GM12874 (cell line): ENCODE data around the gene HPX.

Experiments used
- CTCF ChIP-seq: IDR thresholded peaks from 2 replicates; pipeline ENCODE4 v1.5.1; 2011; ENCODE audit warnings: low read depth, mild to moderate bottlenecking, control low read depth, low read length, moderate library complexity; ENCODE audit not compliant: insufficient read depth

The HPX gene

GRCh38 chr11:6413791-6414201, 27.0 kb downstream of the HPX start:
- no peak for TF ChIP-seq CTCF

GRCh38 chr11:6411594-6412031, 29.2 kb downstream of the HPX start:
- no peak for TF ChIP-seq CTCF

- no peak for TF ChIP-seq CTCF
Observed at GRCh38 chr11:6410695-6411430, 29.9 kb downstream of the HPX start.

- TF ChIP-seq CTCF = no peak
Observed at GRCh38 chr11:6406370-6406769, 34.4 kb downstream of the HPX start.

- no peak for TF ChIP-seq CTCF
Observed at GRCh38 chr11:6405846-6406245, 34.9 kb downstream of the HPX start.

GRCh38 chr11:6405052-6405667, 35.6 kb downstream of the HPX start:
- TF ChIP-seq CTCF = no peak

GRCh38 chr11:6404342-6405051, 36.3 kb downstream of the HPX start:
- no peak for TF ChIP-seq CTCF
